A549 (cell line): Measurements from ENCODE around the gene PLCL1. TPM values are rescaled to one million over a fixed set of nuclear protein-coding genes. Genes with fewer than 3 reads are reported as not detected.

ENCODE experiments used
- ATAC-seq, 2 experiments: fragments of 200-7000 bp in 1 of 2; fragments of >200 bp in 1 of 2; cut with Nextera tagmentation in 1 of 2; cut with Tn5 transposase in 1 of 2; 3 replicates each; pipeline versions ENCODE4 v1.8.0 to v1.9.1; 2018 to 2020; ENCODE audit warnings: mild to moderate bottlenecking in 1 of 2, moderate library complexity in 1 of 2
- CTCF ChIA-PET: fragments of 300-600 bp; sonication (Branson Sonifier 250); formaldehyde crosslinking; extraction: SDS; loops from one replicate; lab custom pipeline; 2021; ENCODE audit warnings: antibody characterized with exemption, inconsistent platforms; lab: Yijun Ruan, JAX
- POLR2A ChIA-PET: fragments of 350-600 bp; formaldehyde crosslinking; extraction: SDS; loops from one replicate; lab custom pipeline; 2021; ENCODE audit warnings: antibody characterized with exemption, inconsistent platforms; lab: Yijun Ruan, JAX
- DNase-seq, 2 experiments: peaks; one replicate each; pipeline versions ENCODE4 v3.0.0 to v3.0.0-alpha.2; 2011 to 2016; ENCODE audit warnings: low read depth in 1 of 2, low spot score in 1 of 2
- FAIRE-seq: peaks from 2 replicates; lab custom pipeline; 2011; peaks lifted over from hg19 to GRCh38; lab: Jason Lieb, UNC
- H3K27ac ChIP-seq, 2 experiments: fragments of >200 bp; sonication (Bioruptor Twin); formaldehyde crosslinking; 3 replicates each; pipeline ENCODE4 v1.5.1; 2016 to 2017
- H3K4me1 ChIP-seq: fragments of >200 bp; sonication (Bioruptor Twin); formaldehyde crosslinking; 3 replicates; pipeline ENCODE4 v1.6.1; 2016
- H3K4me2 ChIP-seq: fragments of >200 bp; sonication (Bioruptor Twin); formaldehyde crosslinking; 3 replicates; pipeline ENCODE4 v1.6.1; 2016
- H3K4me3 ChIP-seq: fragments of >200 bp; sonication (Bioruptor Twin); formaldehyde crosslinking; 3 replicates; pipeline ENCODE4 v1.5.1; 2016
- H3K9me3 ChIP-seq: fragments of >200 bp; sonication (Bioruptor Twin); formaldehyde crosslinking; 3 replicates; pipeline ENCODE4 v1.6.1; 2016
- CBX8 ChIP-seq: fragments of 200-600 bp; sonication (generic); IDR thresholded peaks from 2 replicates; pipeline ENCODE4 v1.6.1; 2016
- CTCF ChIP-seq: fragments of >200 bp; sonication (Bioruptor Twin); formaldehyde crosslinking; IDR thresholded peaks from 3 replicates; pipeline ENCODE4 v1.5.1; 2016
- EHF ChIP-seq: fragments of 250-450 bp; sonication (Bioruptor Pico); IDR thresholded peaks from 2 replicates; pipeline ENCODE4 v1.5.0; 2020; ENCODE audit warnings: mild to moderate bottlenecking
- HEYL ChIP-seq: fragments of 250-450 bp; sonication (Bioruptor Pico); IDR thresholded peaks from 2 replicates; pipeline ENCODE4 v1.8.0; 2021; ENCODE audit warnings: mild to moderate bottlenecking, moderate library complexity
- HMGXB4 ChIP-seq: fragments of 250-450 bp; sonication (Bioruptor Pico); IDR thresholded peaks from 2 replicates; pipeline ENCODE4 v1.5.0; 2021; ENCODE audit warnings: mild to moderate bottlenecking, moderate library complexity, borderline replicate concordance
- HOXA7 ChIP-seq: fragments of 250-450 bp; sonication (Bioruptor Pico); IDR thresholded peaks from 2 replicates; pipeline ENCODE4 v1.5.0; 2020; ENCODE audit warnings: mild to moderate bottlenecking, moderate library complexity
- HOXB13 ChIP-seq: fragments of 250-450 bp; sonication (Bioruptor Pico); IDR thresholded peaks from 2 replicates; pipeline ENCODE4 v1.5.0; 2020; ENCODE audit warnings: low read depth, mild to moderate bottlenecking, moderate library complexity
- KDM5A ChIP-seq: fragments of 200-600 bp; sonication (generic); IDR thresholded peaks from 2 replicates; pipeline ENCODE4 v1.6.1; 2016; ENCODE audit warnings: antibody characterized with exemption, mild to moderate bottlenecking
- MYC ChIP-seq: IDR thresholded peaks from 2 replicates; pipeline ENCODE4 v1.6.1; 2012; ENCODE audit warnings: mild to moderate bottlenecking, inconsistent platforms, low read length, improper control_type of control experiment, borderline replicate concordance
- PHF8 ChIP-seq: fragments of 200-600 bp; sonication (generic); IDR thresholded peaks from 2 replicates; pipeline ENCODE4 v1.6.1; 2016; ENCODE audit warnings: low read depth, mild to moderate bottlenecking, antibody characterized with exemption, moderate library complexity, borderline replicate concordance
- RAD21 ChIP-seq, 2 experiments: fragments of >200 bp in 1 of 2; sonication (Bioruptor Twin) in 1 of 2; formaldehyde crosslinking in 1 of 2; IDR thresholded peaks in 1 of 2; conservative IDR thresholded peaks in 1 of 2; 2 replicates in 1 of 2; 3 replicates in 1 of 2; pipeline ENCODE4 v1.6.1; 2012 to 2018; ENCODE audit warnings: inconsistent platforms in 1 of 2
- SMC3 ChIP-seq: fragments of >200 bp; sonication (Bioruptor Twin); formaldehyde crosslinking; IDR thresholded peaks from 3 replicates; pipeline ENCODE4 v1.6.1; 2018; ENCODE audit warnings: inconsistent platforms
- ZFP36 ChIP-seq: fragments of 450-650 bp; IDR thresholded peaks from 2 replicates; pipeline ENCODE4 v1.6.1; 2014; ENCODE audit warnings: borderline replicate concordance; ENCODE audit not compliant: partially characterized antibody
- WGBS: methylation state at CpG from one replicate; pipeline ENCODE4 v1.1.6; 2017; ENCODE audit errors: missing lambda C conversion rate; 5-methylcytosine and 5-hydroxymethylcytosine counted together
- polyA plus RNA-seq, 4 experiments: library from polyadenylated mRNA; depleted of rRNA in 3 of 4; stranded (reverse); fragments of >200 nt; fragmentation: RNase III in 1 of 4; extraction: RNeasy Plus Mini Kit Qiagen cat#74134 plus additional on column Dnase treatment in 1 of 4; gene quantifications; 2 replicates in 3 of 4; 3 replicates in 1 of 4; pipeline ENCODE4 v1.2.3, GENCODE V29; 2011 to 2017

PLCL1 gene
- polyA plus RNA-seq, 2 of the 4 experiments (the other 2 are of a cell fraction), result 0.03 TPM

GRCh38 chr2:197803033-197803444 lies 1.4 kb upstream of the PLCL1 start:
- WGBS, result 47% methylated on average over 2 of the region's 2 CpGs
- no peaks in the 10 kb centered on the region for H3K9me3 ChIP-seq
- H3K4me3 ChIP-seq, result no peak overlapping the region
- POLR2A ChIA-PET, result no interaction called here
- H3K27ac ChIP-seq, result no peak overlapping the region
- TF ChIP-seq CTCF (peak; percentile 73), RAD21 (conservative IDR thresholded peaks at IDR 0.05 in 1 of 2, IDR thresholded peaks at IDR 0.05 in 1 of 2) (peak; percentile 80 to 82), MYC (no peak), SMC3 (peak; percentile 68)
- FAIRE-seq, result peak; percentile 78
- ATAC-seq, result peak; percentile 59 to 72; a peak in 5 of 6 replicates
- CTCF ChIA-PET, result interaction anchor here (1.7 to 1.8 kb wide), 2 partner anchors 324 to 494 kb away, joined by 4 to 8 read pairs; no protein-coding TSS in a partner anchor
- 0 out of 3 replicates have a peak, but pooled peaks cover 8% of the 10 kb centered on the region for H3K4me1 ChIP-seq
- H3K4me2 ChIP-seq, result no peak overlapping the region
- peak; percentile 30 to 53 for DNase-seq

- FAIRE-seq (no peak), ATAC-seq (peak; percentile 43 to 46; a peak in 5 of 6 replicates), DNase-seq (no peak)
- H3K9me3 ChIP-seq, result no peaks in the 10 kb centered on the region
- peak overlapping the region; percentile 57 for H3K4me3 ChIP-seq
- H3K4me1 ChIP-seq, result 0 out of 3 replicates have a peak, but pooled peaks cover 8% of the 10 kb centered on the region
- peak overlapping the region; percentile 81 for H3K4me2 ChIP-seq
- ChIA-PET POLR2A (no interaction called here), CTCF (interaction anchor here (0.6 to 1.8 kb wide), 3 partner anchors 157 to 492 kb away, joined by 3 to 8 read pairs (median 4); no protein-coding TSS in a partner anchor)
- WGBS, result 9% methylated on average over 25 of the region's 92 CpGs
- TF ChIP-seq KDM5A (no peak), HOXB13 (no peak), HOXA7 (CRISPR knock-in tag) (no peak), EHF (CRISPR knock-in tag) (no peak)
- TF ChIP-seq, all 56 proteins: peak for 0
- 0 out of 6 replicates have a peak overlapping the region, but pooled peaks of 1 of the 2 experiments have one; percentile 1 for H3K27ac ChIP-seq
Measured at GRCh38 chr2:197804758-197805714, 643 bp downstream of the PLCL1 start.

GRCh38 chr2:197805715-197806633 lies 1.6 kb downstream of the PLCL1 start:
- Histone ChIP-seq H3K4me2 (no peak overlapping the region; the same call in 1 of the 3 replicates), H3K4me3 (no peak overlapping the region), H3K27ac (no peak overlapping the region), H3K4me1 (0 out of 3 replicates have a peak, but pooled peaks cover 8% of the 10 kb centered on the region), H3K9me3 (no peaks in the 10 kb centered on the region)
- 50% methylated on average over 11 of the region's 11 CpGs for WGBS
- no peak for DNase-seq
- CTCF ChIA-PET, result interaction anchor here (0.6 kb wide), 1 partner anchor 156 kb away, joined by 3 read pairs; no protein-coding TSS in a partner anchor
- POLR2A ChIA-PET, result no interaction called here
- TF ChIP-seq ZFP36 (no peak), CBX8 (peak; percentile 3; the same call in 1 of the 2 replicates)
- ATAC-seq, result no peak
- FAIRE-seq, result no peak

GRCh38 chr2:197809064-197809463 lies 4.7 kb downstream of the PLCL1 start:
- no peak for DNase-seq
- no peaks in the 10 kb centered on the region for H3K9me3 ChIP-seq
- no peak for ATAC-seq
- H3K4me2 ChIP-seq, result no peak overlapping the region
- WGBS, result 88% methylated on average over 5 of the region's 5 CpGs
- H3K4me3 ChIP-seq, result no peak overlapping the region
- no peak overlapping the region for H3K27ac ChIP-seq
- 0 out of 3 replicates have a peak, but pooled peaks cover 5% of the 10 kb centered on the region for H3K4me1 ChIP-seq
- FAIRE-seq, result no peak
- ChIA-PET POLR2A (no interaction called here), CTCF (interaction anchor here (0.8 to 1.4 kb wide), 3 partner anchors 31 to 504 kb away, joined by 3 to 5 read pairs (median 3); no protein-coding TSS in a partner anchor)
- TF ChIP-seq HMGXB4 (CRISPR knock-in tag) (no peak), PHF8 (no peak), HEYL (CRISPR knock-in tag) (no peak)
